ENCODE measurements around the gene FAM193A.

DNA sequence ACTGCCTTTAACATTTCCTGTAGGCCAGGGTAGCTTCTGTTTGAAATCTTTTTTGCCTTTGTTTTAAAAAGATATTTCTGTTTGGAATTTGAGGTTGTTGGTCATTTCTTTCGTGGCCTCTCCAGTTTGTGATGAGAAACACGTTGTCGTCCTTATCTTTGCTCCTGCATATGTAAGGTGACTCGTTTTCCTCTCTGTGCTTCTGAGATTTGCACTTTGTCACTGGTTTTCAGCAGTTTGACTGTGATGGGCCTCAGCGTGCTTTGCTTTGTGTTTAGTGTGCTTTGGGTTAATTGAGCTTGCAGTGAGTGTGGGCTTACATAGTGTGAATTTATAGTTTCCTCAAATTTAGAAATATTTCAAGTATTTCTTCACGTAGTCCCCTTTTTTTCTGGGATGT is 81.5 kb downstream of the FAM193A start:
- TF ChIP-seq, protein P1, sequence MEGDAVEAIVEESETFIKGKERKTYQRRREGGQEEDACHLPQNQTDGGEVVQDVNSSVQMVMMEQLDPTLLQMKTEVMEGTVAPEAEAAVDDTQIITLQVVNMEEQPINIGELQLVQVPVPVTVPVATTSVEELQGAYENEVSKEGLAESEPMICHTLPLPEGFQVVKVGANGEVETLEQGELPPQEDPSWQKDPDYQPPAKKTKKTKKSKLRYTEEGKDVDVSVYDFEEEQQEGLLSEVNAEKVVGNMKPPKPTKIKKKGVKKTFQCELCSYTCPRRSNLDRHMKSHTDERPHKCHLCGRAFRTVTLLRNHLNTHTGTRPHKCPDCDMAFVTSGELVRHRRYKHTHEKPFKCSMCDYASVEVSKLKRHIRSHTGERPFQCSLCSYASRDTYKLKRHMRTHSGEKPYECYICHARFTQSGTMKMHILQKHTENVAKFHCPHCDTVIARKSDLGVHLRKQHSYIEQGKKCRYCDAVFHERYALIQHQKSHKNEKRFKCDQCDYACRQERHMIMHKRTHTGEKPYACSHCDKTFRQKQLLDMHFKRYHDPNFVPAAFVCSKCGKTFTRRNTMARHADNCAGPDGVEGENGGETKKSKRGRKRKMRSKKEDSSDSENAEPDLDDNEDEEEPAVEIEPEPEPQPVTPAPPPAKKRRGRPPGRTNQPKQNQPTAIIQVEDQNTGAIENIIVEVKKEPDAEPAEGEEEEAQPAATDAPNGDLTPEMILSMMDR (IDR thresholded peaks at IDR 0.05) = no peak
- TF ChIP-seq ZFX (IDR thresholded peaks at IDR 0.05; ENCODE audit: borderline replicate concordance) = no peak
